Measurements from ENCODE around the gene PFKL. TPM values are rescaled to one million over a fixed set of nuclear protein-coding genes. Genes with fewer than 3 reads are reported as not detected.

The PFKL gene
- polyA plus RNA-seq, 2 of the 4 experiments (the other 2 are of a cell fraction), result 23.2 to 38.7 TPM

GRCh38 chr21:44260791-44261631 lies 38.8 kb upstream of the PFKL start:
- no peak overlapping the region for H3K4me2 ChIP-seq
- no peak for FAIRE-seq
- no peak overlapping the region for H3K27ac ChIP-seq
- CTCF ChIA-PET, result interaction anchor here (0.9 kb wide), 1 partner anchor 37 kb away, joined by 4 read pairs; no protein-coding TSS in a partner anchor
- WGBS (ENCODE audit: missing lambda C conversion rate), result 39% methylated on average over 13 of the region's 19 CpGs
- no peak overlapping the region for H3K4me3 ChIP-seq
- ATAC-seq, result no peak
- DNase-seq (ENCODE audit: low read depth in 1 of 2, low spot score in 1 of 2), result no peak
- H3K9me3 ChIP-seq, result no peaks in the 10 kb centered on the region
- TF ChIP-seq ATOH8 (CRISPR knock-in tag; IDR thresholded peaks at IDR 0.05; ENCODE audit: low read depth), result no peak
- TF ChIP-seq HOXB5 (CRISPR knock-in tag; IDR thresholded peaks at IDR 0.05), result no peak
- TF ChIP-seq CHD2 (IDR thresholded peaks at IDR 0.05; ENCODE audit: low read length, partially characterized antibody), result no peak
- no peak for TF ChIP-seq FOSL2 (IDR thresholded peaks at IDR 0.05)
- no peak for TF ChIP-seq FOSL2 (CRISPR knock-in tag; IDR thresholded peaks at IDR 0.05)
- TF ChIP-seq NR3C1 (IDR thresholded peaks at IDR 0.05), result no peak
- TF ChIP-seq RARB (CRISPR knock-in tag; IDR thresholded peaks at IDR 0.05), result no peak
- TF ChIP-seq SREBF2 (IDR thresholded peaks at IDR 0.05), result no peak
- no peak for TF ChIP-seq FOXS1 (CRISPR knock-in tag; IDR thresholded peaks at IDR 0.05)
- TF ChIP-seq POLR2AphosphoS2 (conservative IDR thresholded peaks at IDR 0.05; ENCODE audit: low read length), result no peak
- no peak for TF ChIP-seq USF2 (IDR thresholded peaks at IDR 0.05)
- TF ChIP-seq ZNF302 (CRISPR knock-in tag; IDR thresholded peaks at IDR 0.05), result no peak
- no peaks in the 10 kb centered on the region for H3K4me1 ChIP-seq
- POLR2A ChIA-PET, result no interaction called here

- ATAC-seq, result no peak
- ChIA-PET CTCF (interaction anchor here (0.9 kb wide), 1 partner anchor 36 kb away, joined by 4 read pairs; no protein-coding TSS in a partner anchor), POLR2A (no interaction called here)
- Histone ChIP-seq H3K4me3 (no peak within 1 kb of the TSS), H3K9me3 (no peaks in the 10 kb centered on the region), H3K4me1 (no peaks in the 10 kb centered on the region), H3K4me2 (no peak within 1 kb of the TSS), H3K27ac (no peak within 1 kb of the TSS)
- WGBS (ENCODE audit: missing lambda C conversion rate), result no CpG with 5 or more reads among the region's 19 CpGs
- DNase-seq (ENCODE audit: low read depth in 1 of 2, low spot score in 1 of 2), result no peak
- TF ChIP-seq TP53 (CRISPR knock-in tag; IDR thresholded peaks at IDR 0.05) (no peak), TFCP2L1 (CRISPR knock-in tag; IDR thresholded peaks at IDR 0.05) (no peak), BHLHE40 (IDR thresholded peaks at IDR 0.05; ENCODE audit: low read depth, low read length) (no peak), EP300 (IDR thresholded peaks at IDR 0.05) (no peak), MAFK (IDR thresholded peaks at IDR 0.05; ENCODE audit: partially characterized antibody) (no peak), RCOR1 (IDR thresholded peaks at IDR 0.05; ENCODE audit: low read depth, low read length) (no peak), RNF2 (IDR thresholded peaks at IDR 0.05; ENCODE audit: borderline replicate concordance, low read depth) (no peak), CEBPB (IDR thresholded peaks at IDR 0.05) (no peak), REST (IDR thresholded peaks at IDR 0.05) (no peak), HOXA7 (CRISPR knock-in tag; IDR thresholded peaks at IDR 0.05) (no peak), EHF (CRISPR knock-in tag; IDR thresholded peaks at IDR 0.05) (no peak), FOXS1 (CRISPR knock-in tag; IDR thresholded peaks at IDR 0.05) (no peak), JUN (IDR thresholded peaks at IDR 0.05) (no peak), PBX3 (IDR thresholded peaks at IDR 0.05) (no peak), HOXB5 (CRISPR knock-in tag; IDR thresholded peaks at IDR 0.05) (no peak), POLR2A (IDR thresholded peaks at IDR 0.05; ENCODE audit: low read length) (no peak), CHD4 (IDR thresholded peaks at IDR 0.05; ENCODE audit: borderline replicate concordance) (no peak), SMC3 (IDR thresholded peaks at IDR 0.05) (no peak)
- FAIRE-seq, result no peak
Measured at GRCh38 chr21:44261675-44262295, 38.1 kb upstream of the PFKL start, which contains the start of gene DNMT3L. Gene DNMT3L (minus strand): TSS chr21:44261897. CDS start chr21:44261259, 638 bp downstream.
